GM18526 (cell line): ENCODE measurements around the gene MAGEA9B.
"Not testable (repeated sequence)": the region's sequence is repeated elsewhere in the genome, so short reads cannot be mapped to it uniquely, and the experiment has no call there.

Experiments used
- POLR2A ChIP-seq: IDR thresholded peaks from 3 replicates; pipeline ENCODE4 v1.6.1; 2011; ENCODE audit not compliant: insufficient read length; ENCODE audit errors: extremely low read depth

The MAGEA9B gene

GRCh38 chrX:149569770-149570169 is 17.5 kb downstream of the MAGEA9B start:
- no peak for TF ChIP-seq POLR2A

GRCh38 chrX:149568701-149569296 is 18.5 kb downstream of the MAGEA9B start:
- no peak for TF ChIP-seq POLR2A

GRCh38 chrX:149567621-149568417 is 19.4 kb downstream of the MAGEA9B start:
- no peak for TF ChIP-seq POLR2A

GRCh38 chrX:149563359-149563758 is 23.9 kb downstream of the MAGEA9B start:
- TF ChIP-seq POLR2A: no peak

GRCh38 chrX:149549701-149550100 is 37.6 kb downstream of the MAGEA9B start, which contains the start of gene HSFX3:
Gene HSFX3, minus strand, starts transcription at chrX:149549924. Its CDS starts 72 bp downstream, at chrX:149549852.
- not testable (repeated sequence) for TF ChIP-seq POLR2A

GRCh38 chrX:149541521-149542047 is 45.7 kb downstream of the MAGEA9B start:
- TF ChIP-seq POLR2A: no peak

GRCh38 chrX:149540621-149541520 is 46.4 kb downstream of the MAGEA9B start, which contains the start of gene EOLA1:
Gene EOLA1, plus strand, starts transcription at chrX:149541012. Its CDS starts 4,619 bp downstream, at chrX:149545631.
- peak; percentile 80 for TF ChIP-seq POLR2A

GRCh38 chrX:149540131-149540620 is 47.1 kb downstream of the MAGEA9B start:
- no peak for TF ChIP-seq POLR2A

- no peak for TF ChIP-seq POLR2A
These were observed 47.8 kb downstream of the MAGEA9B start for GRCh38 chrX:149539283-149540130.
